Daoy (cell line): Measurements from ENCODE around the gene KMT5B. TPM values are rescaled to one million over a fixed set of nuclear protein-coding genes. Genes with fewer than 3 reads are reported as not detected.

Experiments used
- DNase-seq: peaks from one replicate; pipeline ENCODE4 v3.0.0-alpha.2; 2015; ENCODE audit warnings: low read depth
- total RNA-seq: library from RNA; depleted of rRNA; stranded (reverse); fragments of >200 nt; shearing (Covaris generic); gene quantifications from 2 replicates; pipeline ENCODE4 v1.2.3, GENCODE V29; 2014

KMT5B gene
- total RNA-seq, 1 experiment from 2014 or later: 21.0 TPM

DNA sequence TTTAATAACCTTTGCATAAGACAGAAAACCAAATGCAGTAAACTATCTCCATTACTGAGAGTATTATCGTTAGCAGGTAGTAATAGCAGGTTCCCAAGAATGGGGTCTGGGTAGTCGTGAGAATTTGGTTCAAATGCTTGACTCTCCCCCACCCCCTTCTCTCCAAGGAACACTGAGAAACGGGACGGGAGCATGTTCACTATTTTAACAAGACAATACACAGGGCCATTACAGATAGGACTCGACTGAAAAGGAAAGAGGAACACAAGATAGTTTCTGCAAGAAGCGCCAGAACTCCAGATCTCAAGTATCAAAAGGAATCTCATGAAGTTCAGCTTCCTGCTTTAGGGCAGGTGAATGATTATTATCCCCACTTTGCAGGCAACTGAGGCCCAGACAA lies 27.0 kb downstream of the KMT5B start:
- DNase-seq: no peak

DNA sequence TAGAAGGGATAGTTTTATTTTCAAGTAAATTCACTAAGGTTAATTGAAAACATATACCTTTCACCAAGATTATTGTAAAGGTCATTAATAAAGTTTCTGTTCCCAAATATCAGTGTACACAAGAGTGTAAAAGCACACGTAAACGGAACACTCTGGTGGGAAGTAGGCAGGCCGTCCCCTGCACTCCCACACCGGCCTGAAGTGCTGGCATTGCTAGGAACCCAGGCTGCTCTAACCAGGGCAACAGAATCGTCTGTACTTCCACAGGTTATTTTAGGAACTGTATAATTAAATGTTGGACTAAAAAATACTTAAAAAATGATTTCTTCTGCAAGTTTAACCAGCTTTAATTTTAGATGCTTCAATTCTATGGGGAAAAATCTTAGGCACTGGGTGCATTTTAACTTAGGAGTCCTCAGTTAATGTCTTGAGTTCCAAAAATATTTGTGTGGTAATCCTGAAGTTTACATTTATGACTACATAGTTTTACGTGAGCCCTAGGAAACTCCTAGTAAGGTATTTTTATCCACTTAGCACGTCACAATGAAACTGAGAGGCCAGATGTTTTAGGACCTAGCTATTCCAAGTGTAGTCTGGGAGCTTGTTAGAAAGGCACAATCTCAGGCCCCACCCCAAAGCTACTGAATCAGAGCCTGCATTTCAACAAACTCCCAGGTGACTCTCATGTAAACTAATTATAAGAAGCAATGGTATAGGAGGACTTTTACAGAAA lies 31.2 kb downstream of the KMT5B start:
- DNase-seq: no peak

DNA sequence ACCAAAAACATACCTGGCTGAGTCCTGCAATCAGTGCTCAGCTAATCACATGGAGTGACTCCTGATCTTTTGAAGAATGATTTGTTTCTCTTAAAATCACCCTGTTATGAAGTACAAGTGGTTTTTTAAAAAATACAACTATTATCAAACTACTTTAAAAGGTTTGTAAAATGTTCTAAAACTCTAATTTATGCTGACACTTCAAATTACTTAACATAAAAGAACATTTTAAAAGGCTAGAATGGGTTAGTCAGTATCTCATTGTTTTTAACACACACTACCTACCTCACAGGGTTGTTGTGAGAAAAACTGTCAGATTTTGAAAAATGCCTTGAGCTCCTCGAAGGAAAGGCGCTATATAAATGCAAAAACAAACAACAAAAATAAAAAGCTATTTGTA lies 33.2 kb downstream of the KMT5B start:
- DNase-seq: no peak

GRCh38 chr11:68177877-68178276 lies 35.2 kb downstream of the KMT5B start:
- no peak for DNase-seq

DNA sequence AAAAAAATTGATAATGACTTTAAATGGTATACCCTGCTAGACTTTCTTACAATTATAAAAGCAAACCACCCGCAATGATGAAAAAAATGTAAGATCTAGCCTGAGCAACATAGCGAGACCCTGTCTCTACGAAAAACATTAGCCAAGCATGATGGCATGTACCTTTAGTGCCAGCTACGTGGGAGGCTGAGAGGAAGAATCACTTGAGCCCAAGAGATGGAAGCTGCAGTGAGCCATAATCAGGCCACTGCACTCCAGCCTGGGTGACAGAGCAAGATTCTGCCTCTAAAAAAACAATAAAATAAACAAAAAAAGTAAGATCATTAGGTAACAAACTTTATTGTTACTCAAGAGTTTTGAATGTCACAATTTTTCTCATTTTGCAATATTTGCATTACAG lies 39.2 kb downstream of the KMT5B start:
- DNase-seq: no peak

DNA sequence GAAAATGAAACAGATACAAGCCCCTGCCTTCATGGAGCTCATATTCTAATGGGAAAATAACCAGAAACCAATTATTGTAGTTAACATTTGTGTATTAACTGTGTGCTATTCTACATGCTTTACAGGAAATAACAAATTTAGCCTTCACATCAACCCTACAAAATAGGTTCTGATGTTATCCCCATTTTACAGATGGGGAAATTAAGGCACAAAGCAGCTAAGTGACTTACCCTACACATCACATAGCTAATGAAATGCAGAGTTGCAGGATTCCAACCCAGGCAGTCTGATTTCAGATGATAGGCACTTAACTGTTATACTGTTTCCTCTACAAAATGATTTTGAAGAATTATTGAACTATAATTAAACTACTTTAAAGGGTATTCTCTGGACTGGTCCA lies 43.7 kb downstream of the KMT5B start:
- DNase-seq: no peak

GRCh38 chr11:68168694-68169093 lies 44.4 kb downstream of the KMT5B start:
- DNase-seq: no peak

- no peak for DNase-seq
Observed at GRCh38 chr11:68167474-68167873, 45.6 kb downstream of the KMT5B start.

DNA sequence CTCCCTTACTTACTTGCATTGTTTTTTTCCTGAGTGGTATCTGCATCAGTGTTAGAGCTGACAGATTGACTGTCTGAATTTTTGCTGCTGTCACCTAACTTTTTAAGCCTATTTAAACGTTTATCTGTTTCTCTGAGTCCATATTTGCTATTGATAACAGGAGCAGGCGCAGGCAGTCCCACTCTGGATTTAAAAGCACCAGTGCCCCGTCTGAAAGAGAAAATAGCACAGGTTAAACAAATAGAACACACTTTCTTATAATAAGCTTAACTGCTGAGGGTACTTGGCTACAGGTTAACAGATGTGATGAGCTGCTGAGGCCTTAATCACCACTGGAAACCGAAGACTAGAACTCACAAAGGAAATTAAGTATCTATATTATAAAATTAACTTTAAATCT lies 46.1 kb downstream of the KMT5B start:
- no peak for DNase-seq

GRCh38 chr11:68165601-68166000 lies 47.5 kb downstream of the KMT5B start:
- no peak for DNase-seq

DNA sequence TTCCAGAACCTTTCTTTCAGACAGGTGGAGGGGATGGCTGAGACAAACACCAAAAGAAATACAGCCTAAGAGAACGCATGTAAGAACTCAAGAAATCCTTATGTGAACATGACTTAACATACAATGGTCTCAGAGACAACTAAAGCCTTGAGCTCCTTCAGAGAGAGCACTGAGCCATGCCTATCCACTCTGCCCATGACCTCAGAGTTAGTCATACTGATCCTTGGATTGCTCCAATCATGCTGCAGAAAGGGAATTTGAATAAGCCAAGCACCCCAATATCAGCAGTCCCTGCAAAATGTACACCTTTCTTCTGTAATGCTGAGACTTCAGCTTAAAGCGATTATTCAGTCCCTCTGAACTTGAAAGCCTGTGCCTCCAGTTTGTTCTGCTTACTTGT lies 48.7 kb downstream of the KMT5B start:
- DNase-seq: peak; percentile 21

GRCh38 chr11:68163691-68164090 lies 49.4 kb downstream of the KMT5B start:
- DNase-seq: no peak

GRCh38 chr11:68160100-68160695 lies 52.9 kb downstream of the KMT5B start:
- no peak for DNase-seq

- no peak for DNase-seq
Observed at GRCh38 chr11:68159665-68160064, 53.4 kb downstream of the KMT5B start.

- DNase-seq: no peak
Observed at GRCh38 chr11:68159161-68159560, 53.9 kb downstream of the KMT5B start.

GRCh38 chr11:68158580-68158979 lies 54.5 kb downstream of the KMT5B start:
- no peak for DNase-seq

DNA sequence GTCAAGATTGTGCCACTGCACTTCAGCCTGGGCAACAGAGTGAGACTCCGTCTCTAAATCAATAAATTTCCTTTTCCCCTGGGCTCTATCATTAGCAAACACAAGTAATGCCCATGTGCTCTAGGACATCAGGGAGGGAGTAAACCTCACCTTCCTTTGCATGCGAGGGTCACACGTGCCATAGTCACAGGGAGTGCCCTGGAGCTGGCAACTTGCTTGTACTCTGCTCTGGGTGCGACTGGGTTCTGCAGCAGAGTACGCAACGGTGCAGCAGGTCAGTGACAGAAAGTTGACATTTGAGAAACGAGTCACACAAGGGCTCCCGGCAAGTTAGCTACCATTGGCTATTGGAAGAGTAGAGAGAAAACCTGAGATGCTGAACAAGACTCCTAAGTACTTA lies 59.4 kb downstream of the KMT5B start:
- no peak for DNase-seq

- DNase-seq: peak; percentile 72
Observed at GRCh38 chr11:68150037-68150436, 63.1 kb downstream of the KMT5B start.

DNA sequence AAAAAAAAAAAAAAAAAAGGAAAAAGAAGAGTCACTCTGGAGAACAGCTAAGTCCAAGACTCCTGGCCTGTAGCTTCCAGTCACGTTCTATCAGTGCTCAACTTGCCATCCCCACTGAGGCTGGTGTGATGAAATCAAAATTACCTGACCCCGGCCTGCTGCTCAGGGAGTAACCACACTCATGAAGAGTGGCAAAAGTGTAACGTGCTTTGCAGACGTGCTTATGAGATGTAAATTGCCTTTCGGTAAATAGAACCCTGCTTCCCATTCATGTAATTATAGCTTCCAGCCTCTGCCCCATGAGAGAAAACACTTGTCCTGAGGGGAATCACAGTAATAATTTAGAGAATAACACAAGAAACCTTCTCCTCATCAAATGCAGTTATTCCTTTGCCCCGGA lies 63.7 kb downstream of the KMT5B start:
- DNase-seq: no peak

GRCh38 chr11:68148879-68149278 lies 64.2 kb downstream of the KMT5B start:
- no peak for DNase-seq

- DNase-seq: no peak
Observed at GRCh38 chr11:68148071-68148805, 64.9 kb downstream of the KMT5B start.

DNA sequence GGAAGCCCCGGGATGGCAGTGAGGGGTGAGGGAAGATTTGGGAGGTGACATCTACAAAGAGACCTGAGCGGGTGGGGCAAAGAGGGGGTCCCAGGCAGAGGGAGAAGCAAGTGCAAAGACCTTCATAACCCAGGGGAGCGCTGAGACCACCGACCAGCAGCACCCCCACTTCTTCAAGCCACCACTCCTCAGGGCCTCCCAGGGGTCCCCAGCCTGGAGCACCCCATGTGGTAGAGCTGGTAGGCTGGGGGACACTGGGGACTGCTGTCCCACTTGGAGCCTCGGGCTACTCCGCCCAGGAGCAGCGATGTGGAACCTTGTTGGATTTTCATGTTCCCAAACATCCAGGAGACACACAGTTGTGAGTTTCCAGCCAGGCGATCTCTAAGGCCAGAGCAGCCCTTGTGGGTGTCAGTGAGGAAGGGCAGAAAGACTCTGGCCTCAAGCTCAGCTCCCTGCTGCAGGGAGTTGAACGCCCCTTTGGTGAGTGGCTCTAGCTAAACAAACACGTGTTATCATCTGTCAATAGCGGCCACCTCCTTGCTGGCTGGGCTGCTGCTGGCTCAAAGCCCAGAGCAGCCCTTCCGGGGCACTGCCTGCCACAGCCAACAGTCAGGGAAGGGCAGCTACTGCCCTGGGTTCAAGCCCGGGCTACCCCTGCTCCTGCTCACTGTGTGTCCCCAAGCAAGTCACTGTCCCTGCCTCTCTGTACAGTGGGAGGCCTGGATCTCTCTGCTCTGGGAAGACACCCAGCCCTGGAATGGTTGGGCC lies 66.2 kb downstream of the KMT5B start:
- DNase-seq: peak; percentile 69
